GM19467 (cell line): Measurements from ENCODE around the gene PGPEP1.
"Not testable (repeated sequence)": the region's sequence is repeated elsewhere in the genome, so short reads cannot be mapped to it uniquely, and the experiment has no call there.

ENCODE experiments used
- ATAC-seq: cut with Tn5 transposase; IDR thresholded peaks from one replicate; pipeline ENCODE4 v1.9.1; 2021; ENCODE audit warnings: mild to moderate bottlenecking, moderate library complexity; ENCODE audit not compliant: unreplicated experiment

Gene PGPEP1

GRCh38 chr19:18330868-18331267, 9.5 kb upstream of the PGPEP1 start:
- ATAC-seq = no peak

DNA sequence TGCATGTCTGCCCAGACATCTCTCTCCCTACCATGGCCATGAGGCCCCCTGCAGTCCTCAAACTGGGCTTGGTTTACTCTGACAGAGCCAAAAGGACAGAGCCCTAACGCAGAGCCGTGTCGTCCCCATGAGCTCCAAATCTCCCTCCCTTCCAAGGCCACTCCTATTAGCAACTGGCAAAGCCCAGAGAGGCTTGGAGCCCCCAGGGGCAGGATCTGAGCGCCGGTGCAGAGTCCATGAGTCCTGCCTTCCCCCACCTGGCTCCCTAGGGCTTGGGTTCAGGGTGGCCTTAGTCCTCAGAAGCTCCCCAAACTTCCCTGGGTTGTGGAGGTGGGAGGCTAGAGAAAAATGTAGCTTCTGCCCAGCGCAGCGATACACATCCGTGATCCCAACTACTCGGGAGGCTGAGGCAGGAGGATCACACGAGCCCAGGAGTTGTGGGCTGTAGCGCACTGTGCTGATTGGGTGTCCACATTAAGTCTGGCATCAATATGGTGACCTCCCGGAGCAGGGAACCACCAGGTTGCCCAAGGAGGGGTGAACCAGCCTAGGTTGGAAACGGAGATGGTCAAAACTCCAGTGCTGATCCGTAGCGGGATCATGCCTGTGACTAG, 7.4 kb upstream of the PGPEP1 start:
- no peak for ATAC-seq

GRCh38 chr19:18333680-18334079, 6.7 kb upstream of the PGPEP1 start:
- no peak for ATAC-seq

GRCh38 chr19:18336121-18336520, 4.3 kb upstream of the PGPEP1 start:
- ATAC-seq = no peak

DNA sequence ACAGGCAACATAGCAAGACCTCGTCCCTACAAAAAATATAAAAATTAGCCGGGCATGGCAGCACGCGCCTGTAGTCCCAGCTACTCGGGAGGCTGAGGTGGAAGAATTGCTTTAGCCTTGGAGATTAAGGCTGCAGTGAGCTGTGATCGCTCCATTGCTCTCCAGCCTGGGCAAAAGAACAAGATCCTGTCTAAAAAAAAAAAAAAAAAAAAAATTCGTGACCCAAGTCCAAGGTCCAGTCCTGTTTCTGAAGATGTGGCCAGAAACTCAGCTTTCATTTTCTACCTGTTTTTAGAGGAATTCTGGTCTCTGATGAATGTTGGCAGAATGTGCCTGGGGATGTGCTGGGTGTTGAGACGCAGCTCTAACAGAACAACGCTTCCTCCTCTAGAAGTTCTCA, 1.9 kb upstream of the PGPEP1 start:
- ATAC-seq = no peak

GRCh38 chr19:18339723-18340122, 675 bp upstream of the PGPEP1 start:
- no peak for ATAC-seq

DNA sequence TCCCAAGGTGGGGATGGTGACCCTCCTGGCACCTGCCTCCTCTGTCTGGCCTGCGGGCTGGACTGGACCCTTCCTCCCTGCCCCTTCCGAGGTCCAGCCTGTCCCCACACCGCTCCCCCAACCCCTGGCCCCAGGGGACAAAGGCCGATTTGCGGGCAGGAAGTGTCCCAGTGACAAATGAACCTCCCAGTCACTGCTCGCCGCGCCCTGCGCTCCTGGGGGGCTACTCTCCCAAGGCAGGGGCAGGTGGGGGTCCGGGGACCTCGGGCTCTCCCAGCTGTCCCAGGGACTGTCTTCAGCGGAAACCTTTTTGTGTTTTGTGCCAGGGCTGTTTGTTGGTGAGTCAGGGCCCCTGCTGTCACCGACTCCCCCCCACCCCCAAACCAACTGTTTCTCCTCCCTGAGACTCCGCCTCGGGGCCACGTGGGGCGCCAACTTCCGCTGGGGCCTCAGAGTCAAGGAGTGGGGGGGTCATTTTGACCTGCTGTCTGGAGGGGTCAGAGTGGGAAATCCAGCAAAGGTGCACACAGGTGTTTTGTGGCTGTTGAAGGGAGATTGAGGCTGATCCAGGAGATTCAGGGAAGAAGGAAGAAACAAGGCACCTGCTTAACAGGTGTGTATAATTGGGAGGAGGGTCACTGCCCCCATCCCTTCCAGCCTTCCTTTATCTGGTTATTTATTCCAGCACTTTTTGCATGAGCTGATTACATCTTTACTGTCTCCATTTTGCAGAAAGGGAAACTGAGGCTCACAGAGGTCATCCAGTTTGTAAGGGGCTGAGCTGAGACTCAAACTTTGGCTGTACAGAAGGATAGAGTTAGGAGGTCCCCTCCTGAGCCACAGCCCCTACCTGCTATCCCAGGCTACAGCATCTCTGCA, 831 bp downstream of the PGPEP1 start:
- no peak for ATAC-seq

DNA sequence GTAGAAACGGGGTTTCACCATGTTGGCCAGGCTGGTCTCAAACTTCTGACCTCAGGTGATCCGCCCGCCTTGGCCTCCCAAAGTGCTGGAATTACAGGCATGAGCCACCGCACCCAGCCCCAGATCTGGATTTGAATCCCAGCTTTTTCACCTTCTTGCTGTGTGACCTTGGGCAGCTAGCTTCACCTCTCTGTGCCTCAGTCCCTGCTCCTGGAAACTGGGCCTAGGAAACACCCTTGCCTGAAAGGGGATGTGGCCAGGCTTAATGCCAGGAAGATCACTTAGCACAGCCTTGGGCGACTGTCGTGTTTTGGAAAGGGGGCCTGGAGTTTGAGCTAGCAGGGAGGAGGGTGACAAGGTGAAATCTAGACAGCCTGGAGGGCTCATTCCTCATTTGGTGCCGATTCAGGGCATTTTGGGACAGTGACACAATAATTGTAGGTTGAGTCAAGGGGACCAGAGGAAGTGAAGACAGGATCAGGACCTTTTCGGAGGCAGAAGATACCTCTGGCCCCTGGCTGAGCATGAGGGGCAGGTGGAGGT, 1.8 kb downstream of the PGPEP1 start:
- no peak for ATAC-seq

GRCh38 chr19:18344582-18344950, 4.2 kb downstream of the PGPEP1 start:
- ATAC-seq = no peak

DNA sequence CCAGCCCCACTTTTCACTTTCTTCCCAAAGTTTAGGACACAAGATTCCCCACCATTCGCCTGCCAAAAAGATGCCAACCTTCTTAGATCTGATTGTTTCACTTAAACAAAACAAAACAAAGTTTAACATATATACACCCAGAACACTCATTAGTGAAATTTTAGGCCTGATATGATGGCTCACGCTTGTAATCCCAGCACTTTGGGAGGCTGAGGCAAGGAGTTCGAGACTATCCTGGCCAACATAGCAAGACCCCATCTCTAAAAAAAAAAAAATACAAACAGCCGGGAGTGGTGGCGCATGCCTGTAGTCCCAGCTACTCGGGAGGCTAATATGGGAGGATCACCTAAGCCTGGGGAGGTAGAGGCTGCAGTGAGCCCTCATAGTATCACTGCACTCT, 4.9 kb downstream of the PGPEP1 start:
- no peak for ATAC-seq

DNA sequence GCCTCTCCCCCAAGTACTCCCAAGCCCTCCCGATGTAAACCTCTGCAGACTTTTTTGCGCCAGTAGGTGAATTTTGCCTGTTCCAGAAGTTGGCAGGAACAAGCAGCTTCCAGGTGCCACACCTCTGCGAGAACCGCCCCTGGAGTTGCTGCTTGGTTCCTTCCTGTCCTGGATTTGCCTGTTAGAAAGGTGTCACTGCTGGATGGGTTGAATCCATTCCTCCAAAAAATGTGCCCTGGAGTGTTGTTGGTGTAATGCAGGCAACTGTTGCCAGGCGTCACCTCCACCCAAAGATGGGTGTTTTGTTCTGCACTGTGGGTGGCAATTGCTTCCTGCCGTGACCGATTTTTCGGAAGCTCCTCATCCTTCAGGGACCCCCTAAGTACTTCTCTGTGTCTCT, 5.7 kb downstream of the PGPEP1 start:
- ATAC-seq = no peak

DNA sequence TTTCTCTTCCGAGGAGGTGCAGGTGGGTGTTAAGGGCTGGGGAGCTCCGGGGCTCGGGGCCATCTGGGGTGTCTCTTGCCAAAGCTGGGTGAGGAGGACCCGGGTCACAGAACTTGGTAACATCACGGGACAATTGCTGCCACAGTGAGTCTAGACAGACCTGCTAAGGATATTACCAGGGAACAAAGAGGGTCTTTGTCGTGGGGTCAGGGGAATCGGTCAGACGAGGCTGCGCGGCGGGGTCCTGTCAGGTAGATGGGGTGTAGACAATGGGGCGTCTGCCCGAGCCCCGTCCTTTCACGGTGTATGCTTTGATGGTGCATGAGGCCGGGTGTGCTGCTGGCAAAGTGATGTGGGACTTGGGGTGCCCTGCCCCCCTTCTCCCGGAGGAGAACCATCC, 7.8 kb downstream of the PGPEP1 start:
- no peak for ATAC-seq

- not testable (repeated sequence) for ATAC-seq
Observed at GRCh38 chr19:18348818-18349339, 8.5 kb downstream of the PGPEP1 start.

DNA sequence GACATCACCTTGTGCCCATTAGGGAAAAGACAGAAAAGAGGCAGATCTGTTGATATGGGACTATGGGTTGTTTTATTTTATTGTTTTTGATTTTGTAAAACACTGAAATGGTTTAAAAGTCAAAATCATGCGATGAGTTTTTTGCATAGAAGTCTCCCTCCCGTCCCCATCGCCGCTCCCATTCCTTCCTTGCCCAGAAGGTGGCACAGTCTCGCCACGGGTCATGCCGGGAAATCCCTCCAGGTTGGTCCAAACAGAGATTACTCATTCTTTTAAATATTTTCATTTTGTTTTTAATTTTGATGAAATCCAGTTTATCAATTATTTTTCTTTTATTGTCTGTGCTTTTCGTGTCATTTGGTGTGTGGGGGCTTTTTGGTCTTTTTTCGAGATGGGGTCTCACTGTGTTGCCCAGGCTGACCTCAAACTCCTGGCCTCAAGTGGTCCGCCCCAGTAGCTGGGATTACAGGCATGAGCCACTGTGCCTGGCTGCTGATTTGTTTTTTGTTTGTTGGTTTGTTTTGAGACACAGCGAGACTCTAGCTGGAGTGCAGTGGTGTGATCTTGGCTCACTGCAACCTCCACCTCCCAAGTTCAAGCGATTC, 9.2 kb downstream of the PGPEP1 start:
- ATAC-seq = no peak

DNA sequence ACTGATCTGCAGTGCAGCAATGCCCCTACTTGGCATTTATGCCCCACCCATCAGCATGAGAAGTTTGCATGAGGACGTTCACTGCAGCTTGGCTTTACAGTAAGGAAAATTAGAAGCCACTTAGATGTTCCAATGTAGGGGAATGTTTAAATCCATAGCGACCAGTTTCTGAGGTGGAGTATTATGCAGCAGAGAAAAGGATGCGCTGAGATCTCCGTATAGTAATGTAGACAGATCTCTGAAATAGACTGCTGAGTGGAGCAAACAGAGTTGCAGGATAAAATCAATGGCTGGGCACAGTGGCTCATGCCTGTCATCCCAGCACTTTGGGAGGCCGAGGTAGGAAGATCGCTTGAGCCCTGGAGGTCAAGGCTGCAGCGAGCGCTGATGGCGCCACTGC, 10.1 kb downstream of the PGPEP1 start:
- no peak for ATAC-seq

- ATAC-seq = no peak
Observed at GRCh38 chr19:18351544-18351943, 11.1 kb downstream of the PGPEP1 start.

DNA sequence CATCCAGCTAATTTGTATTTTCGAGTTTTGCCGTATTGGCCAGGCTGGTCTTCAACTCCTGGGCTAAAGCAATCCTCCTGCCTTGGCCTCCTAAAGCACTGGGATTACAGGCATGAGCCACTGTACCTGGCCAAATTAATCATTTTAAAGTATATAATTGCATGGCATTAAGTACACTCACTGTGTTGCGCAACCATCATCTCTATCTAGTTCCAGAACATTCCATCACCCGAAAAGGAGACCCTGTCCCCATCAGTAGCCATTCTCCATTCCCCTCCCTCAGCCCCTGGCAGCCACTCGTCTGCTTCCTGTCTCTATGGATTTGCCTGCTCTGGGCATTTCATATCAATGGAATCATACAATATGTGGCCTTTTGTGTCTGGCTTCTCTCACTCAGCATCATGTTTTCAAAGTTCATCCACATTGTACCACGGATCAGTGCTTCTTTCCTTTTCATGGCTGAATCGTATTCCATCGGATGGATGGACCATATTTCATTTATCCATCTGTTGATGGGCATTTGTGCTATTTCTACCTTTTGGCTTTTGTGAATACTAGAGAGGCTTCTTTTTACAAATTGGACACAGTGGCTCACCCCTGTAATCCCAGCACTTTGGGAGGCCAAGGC, 13.1 kb downstream of the PGPEP1 start:
- ATAC-seq = no peak

DNA sequence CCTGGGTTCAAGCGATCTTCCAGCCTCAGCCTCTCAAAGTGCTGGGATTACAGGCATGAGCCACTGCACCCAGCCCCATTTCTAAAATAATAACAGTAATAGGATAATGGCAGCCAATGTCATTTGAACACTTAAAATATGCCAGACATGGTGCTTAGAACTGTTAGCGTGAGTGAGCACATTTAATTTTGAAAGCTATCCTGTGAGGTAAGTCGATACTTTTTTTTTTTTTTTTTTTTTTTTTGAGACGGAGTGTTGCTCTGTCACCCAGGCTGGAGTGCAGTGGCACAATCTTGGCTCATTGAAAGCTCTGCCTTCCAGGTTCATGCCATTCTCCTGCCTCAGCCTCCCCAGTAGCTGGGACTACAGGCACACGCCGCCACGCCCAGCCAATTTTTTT, 14.3 kb downstream of the PGPEP1 start:
- ATAC-seq = not testable (repeated sequence)

DNA sequence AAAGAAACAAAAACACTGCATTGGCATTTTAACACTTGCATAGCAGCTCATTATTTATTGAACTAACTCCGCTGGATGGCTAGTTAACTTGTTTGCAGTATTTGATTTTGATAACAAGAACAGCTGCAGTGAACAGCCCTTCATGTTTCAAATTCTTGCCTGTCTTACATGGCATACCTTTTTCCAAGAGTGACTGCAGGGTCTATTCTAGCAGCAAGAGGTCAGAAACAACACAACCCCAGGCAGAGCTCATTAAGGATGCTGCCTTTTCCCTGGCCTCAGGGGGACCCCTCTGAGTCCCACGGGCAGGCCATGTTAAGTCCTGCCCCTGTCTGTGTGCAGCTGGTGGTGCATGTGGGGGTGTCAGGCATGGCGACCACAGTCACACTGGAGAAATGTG, 16.6 kb downstream of the PGPEP1 start:
- ATAC-seq = no peak

DNA sequence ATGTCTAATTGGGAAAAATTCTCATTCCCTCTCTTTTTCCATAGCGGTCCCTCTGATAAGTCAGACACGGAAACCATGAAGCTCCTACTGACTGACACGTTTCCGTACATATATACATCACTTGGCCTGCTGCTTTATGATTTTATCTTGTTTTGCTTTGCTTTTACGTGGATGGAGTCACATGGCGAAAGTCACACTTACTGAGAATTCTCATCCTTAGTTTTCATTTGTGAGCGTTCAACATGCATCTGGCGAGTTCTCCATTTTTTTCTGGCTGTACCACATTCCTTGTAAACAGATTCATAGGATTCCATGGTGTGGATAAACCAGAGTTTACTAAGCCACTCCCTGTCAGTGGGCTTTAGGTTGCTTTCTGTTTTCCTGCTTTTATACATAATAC, 21.2 kb downstream of the PGPEP1 start:
- ATAC-seq = no peak

DNA sequence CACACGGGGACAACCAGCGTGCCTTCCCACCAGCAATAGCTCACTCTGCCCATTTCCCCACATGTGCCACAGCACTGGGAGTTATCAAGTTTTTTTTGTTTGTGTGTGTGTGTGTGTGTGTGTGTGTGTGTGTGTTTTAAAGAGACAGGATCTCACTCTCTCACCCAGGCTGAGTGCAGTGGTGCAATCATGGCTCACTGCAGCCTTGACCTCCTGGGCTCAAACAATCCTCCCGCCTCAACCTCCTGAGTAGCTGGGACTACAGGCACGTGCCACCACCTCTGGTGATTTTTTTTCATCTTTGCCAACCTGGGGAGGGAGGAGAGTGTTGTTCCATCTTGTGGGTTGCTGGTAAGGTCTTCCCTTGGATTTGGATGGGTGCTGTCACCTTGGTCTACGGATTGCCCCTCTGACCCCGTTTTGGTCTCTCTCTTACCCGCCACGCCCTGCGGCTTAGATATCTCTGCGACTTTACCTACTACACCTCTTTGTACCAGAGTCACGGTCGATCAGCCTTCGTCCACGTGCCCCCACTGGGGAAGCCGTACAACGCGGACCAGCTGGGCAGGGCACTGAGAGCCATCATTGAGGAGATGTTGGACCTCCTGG, 22.6 kb downstream of the PGPEP1 start:
- no peak for ATAC-seq
